Fibroblast of lung (primary cell): Measurements from ENCODE around the gene SLC35E1.

Experiments
- CTCF ChIP-seq, 2 donors: IDR thresholded peaks in 1 of 2; conservative IDR thresholded peaks in 1 of 2; 1 replicate in 1 of 2; 2 replicates in 1 of 2; pipeline ENCODE4 v1.5.1; 2011 to 2012; ENCODE audit warnings: low read length in 2 of 2, control low read depth in 1 of 2, inconsistent platforms in 1 of 2, low read depth in 1 of 2, mild to moderate bottlenecking in 1 of 2
- EZH2 ChIP-seq: IDR thresholded peaks from 2 replicates; pipeline ENCODE4 v1.5.1; 2012; ENCODE audit warnings: low read length, control low read depth, mild to moderate bottlenecking; ENCODE audit errors: missing control alignments

DNA sequence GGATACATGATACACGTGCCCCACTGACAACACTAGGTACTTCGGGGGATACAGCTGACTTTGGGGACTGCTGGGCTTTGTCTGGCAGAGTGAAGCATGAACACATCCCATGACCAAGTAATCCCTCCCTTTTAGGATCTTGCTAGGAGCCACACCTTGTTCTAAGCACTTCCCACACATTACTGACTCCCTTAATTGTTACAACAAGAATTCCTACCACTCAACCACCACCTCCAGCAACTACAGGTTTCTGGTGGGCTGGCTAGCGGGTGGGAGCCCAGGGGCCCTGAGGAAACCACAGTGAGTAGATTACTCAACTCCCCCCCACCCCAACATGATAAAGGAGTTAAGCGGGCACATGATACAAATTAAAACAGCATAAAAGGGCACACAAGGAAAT, 7.2 kb upstream of the SLC35E1 start:
- no peak for TF ChIP-seq EZH2
- no peak for TF ChIP-seq CTCF (conservative IDR thresholded peaks at IDR 0.05 in 1 of 2, IDR thresholded peaks at IDR 0.05 in 1 of 2; ENCODE audit: low read depth in 1 of 2, low read length in 2 of 2)
